Tibial nerve (tissue), 4 donors: ENCODE results near the gene ZNF407. TPM values are rescaled to one million over a fixed set of nuclear protein-coding genes. Genes with fewer than 3 reads are reported as not detected.
A peak's percentile ranks its signal among the peaks of the same experiment; 100 is the strongest.

ENCODE experiments used
- DNase-seq, 2 donors: peaks; one replicate each; pipeline ENCODE4 v3.0.0-alpha.2; 2019; ENCODE audit warnings: low spot score in 2 of 2
- H3K27ac ChIP-seq, 4 donors: fragments of 200-600 bp; sonication (generic) in 3 of 4; one replicate each; pipeline ENCODE4 v1.5.1; 2017 to 2019; ENCODE audit warnings: mild to moderate bottlenecking in 1 of 4
- H3K27me3 ChIP-seq, 2 donors: fragments of 200-600 bp; sonication (generic) in 1 of 2; one replicate each; pipeline versions ENCODE4 v1.5.1 to v1.6.0; 2017 to 2019
- H3K36me3 ChIP-seq, 3 donors: fragments of 200-600 bp; sonication (generic); one replicate each; pipeline ENCODE4 v1.5.1; 2018 to 2019
- H3K4me1 ChIP-seq, 4 donors: fragments of 200-600 bp; sonication (generic) in 3 of 4; one replicate each; pipeline ENCODE4 v1.5.1; 2017 to 2019
- H3K4me3 ChIP-seq, 4 donors: fragments of 200-600 bp; sonication (generic) in 3 of 4; one replicate each; pipeline ENCODE4 v1.5.1; 2017 to 2019; ENCODE audit warnings: mild to moderate bottlenecking in 1 of 4, moderate library complexity in 1 of 4
- H3K9me3 ChIP-seq, 4 donors: fragments of 200-600 bp; sonication (generic) in 3 of 4; one replicate each; pipeline ENCODE4 v1.5.1; 2017 to 2019
- CTCF ChIP-seq, 5 experiments: fragments of 200-600 bp in 3 of 5; fragments of 450-650 bp in 2 of 5; sonication (generic) in 3 of 5; IDR thresholded peaks; one replicate each; pipeline ENCODE4 v1.5.1; 2016 to 2019; ENCODE audit warnings: antibody characterized with exemption in 5 of 5, mild to moderate bottlenecking in 3 of 5, moderate library complexity in 2 of 5
- EP300 ChIP-seq, 2 donors: sonication (generic); formaldehyde crosslinking; IDR thresholded peaks; one replicate each; pipeline ENCODE4 v1.6.1; 2017; ENCODE audit warnings: antibody characterized with exemption in 2 of 2, mild to moderate bottlenecking in 1 of 2
- POLR2A ChIP-seq, 2 donors: fragments of 450-650 bp; IDR thresholded peaks; one replicate each; pipeline ENCODE4 v1.6.1; 2017; ENCODE audit warnings: antibody characterized with exemption in 2 of 2, mild to moderate bottlenecking in 2 of 2, moderate library complexity in 2 of 2
- WGBS, 2 donors: methylation state at CpG; one replicate each; pipeline ENCODE4 v1.1.5; 2018; 5-methylcytosine and 5-hydroxymethylcytosine counted together
- total RNA-seq, 4 donors: library from RNA; depleted of rRNA; stranded (reverse); fragments of >200 nt; gene quantifications; one replicate each; pipeline ENCODE4 v1.1.0, GENCODE V29; 2016

The ZNF407 gene
- total RNA-seq, 4 donors from 2014 or later: 18.6 to 22.8 (median 19.6) TPM

DNA sequence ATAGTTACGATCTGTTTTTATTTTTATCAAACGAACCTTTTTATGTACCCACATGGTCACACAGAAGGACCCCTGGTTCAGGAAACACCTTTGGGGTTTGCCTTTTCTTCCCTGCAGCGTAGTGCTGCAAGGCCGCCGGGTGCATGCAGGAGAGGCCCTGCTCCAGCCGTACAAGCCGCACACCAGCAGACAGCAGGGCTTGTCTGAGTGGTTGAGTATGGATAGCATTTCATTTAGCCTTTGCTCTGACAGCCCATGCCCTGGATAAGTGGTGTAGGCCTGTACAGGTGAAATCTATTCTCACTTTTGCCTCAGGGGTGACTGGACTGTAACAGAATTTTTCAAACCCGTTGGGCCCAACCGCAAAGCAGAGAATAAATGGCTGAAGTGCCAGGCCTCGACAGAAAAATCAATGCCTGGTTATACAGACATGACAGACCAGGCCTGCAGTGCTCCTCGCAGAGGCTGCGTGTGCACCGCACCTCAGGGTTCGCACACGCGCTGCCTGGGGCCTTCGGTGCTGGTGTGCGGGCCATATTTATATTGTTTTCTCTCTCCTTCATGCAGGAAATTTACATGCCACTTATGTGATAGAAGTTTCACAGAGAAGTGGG lies 279.1 kb downstream of the ZNF407 start:
- H3K9me3 ChIP-seq: no peaks in the 10 kb centered on the region
- H3K4me3 ChIP-seq: no peak overlapping the region
- no peaks in the 10 kb centered on the region for H3K27me3 ChIP-seq
- no peak for DNase-seq
- 95 to 96% methylated on average over 18 of the region's 18 CpGs for WGBS, 2 donors
- no peaks in the 10 kb centered on the region for H3K4me1 ChIP-seq
- no peak overlapping the region for H3K27ac ChIP-seq
- H3K36me3 ChIP-seq: peaks cover 0 to 17% (median 0%) of the 10 kb centered on the region in 3 donors
- no peak for TF ChIP-seq CTCF (IDR thresholded peaks at IDR 0.05)
- TF ChIP-seq POLR2A (IDR thresholded peaks at IDR 0.05): no peak
- TF ChIP-seq EP300 (IDR thresholded peaks at IDR 0.05): no peak

DNA sequence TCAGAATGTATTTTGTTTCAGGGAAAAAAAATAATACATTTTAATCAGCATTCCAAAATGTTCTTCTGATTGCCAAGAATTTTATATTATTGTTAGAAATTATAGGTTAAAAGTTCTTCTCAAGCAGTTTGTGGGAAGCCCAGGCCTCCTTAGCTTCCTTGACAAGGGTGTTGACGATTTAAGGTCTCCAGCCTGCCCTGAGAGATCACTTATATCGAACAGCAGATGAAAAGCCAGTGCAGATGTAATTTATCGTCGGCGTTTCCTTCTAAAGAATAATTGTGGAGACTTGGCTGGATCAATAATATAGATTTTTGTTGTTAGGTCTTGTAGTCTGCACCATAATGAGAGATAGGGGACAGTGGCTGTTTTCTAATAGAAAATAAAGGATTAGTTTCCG lies 280.6 kb downstream of the ZNF407 start:
- Histone ChIP-seq H3K36me3 (peaks cover 0 to 29% (median 0%) of the 10 kb centered on the region in 3 donors), H3K27me3 (no peaks in the 10 kb centered on the region), H3K4me1 (no peaks in the 10 kb centered on the region), H3K27ac (no peak overlapping the region), H3K9me3 (no peaks in the 10 kb centered on the region), H3K4me3 (no peak overlapping the region)
- no peak for DNase-seq
- TF ChIP-seq CTCF (IDR thresholded peaks at IDR 0.05) (no peak), POLR2A (IDR thresholded peaks at IDR 0.05) (no peak)
- WGBS, 2 donors: 76 to 89% methylated on average over 6 of the region's 6 CpGs

DNA sequence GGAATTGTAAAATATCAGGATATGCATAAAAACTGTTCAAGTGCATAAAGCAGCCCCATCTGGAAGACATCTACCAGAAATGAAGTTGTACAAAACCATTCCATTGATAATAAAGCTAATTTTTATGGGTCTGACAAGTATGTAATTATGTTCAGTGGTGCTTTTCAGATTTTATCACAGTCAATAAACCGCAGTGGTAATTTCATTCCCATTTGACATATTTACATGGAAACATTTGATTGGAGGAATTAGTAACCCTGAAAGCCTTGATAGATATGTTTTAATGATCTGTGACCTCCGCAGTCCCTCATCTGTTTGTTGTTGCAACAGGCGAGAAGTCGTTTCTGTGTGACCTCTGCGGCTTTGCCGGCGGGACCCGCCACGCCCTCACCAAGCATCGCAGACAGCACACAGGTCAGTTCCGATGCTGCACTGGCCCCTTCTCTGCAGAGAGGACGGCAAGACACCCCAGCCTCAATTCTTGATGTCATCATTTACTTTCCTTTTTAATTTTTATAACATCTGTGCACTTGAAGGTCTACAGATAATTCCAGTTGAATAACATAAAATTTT lies 283.1 kb downstream of the ZNF407 start:
- WGBS, 2 donors: 57 to 63% methylated on average over 12 of the region's 12 CpGs
- H3K4me1 ChIP-seq: no peaks in the 10 kb centered on the region
- no peak overlapping the region for H3K4me3 ChIP-seq
- H3K27ac ChIP-seq: no peak overlapping the region
- no peak for DNase-seq
- no peak for TF ChIP-seq EP300 (IDR thresholded peaks at IDR 0.05)
- TF ChIP-seq CTCF (IDR thresholded peaks at IDR 0.05): no peak
- TF ChIP-seq POLR2A (IDR thresholded peaks at IDR 0.05): no peak
- peaks cover 0 to 36% (median 0%) of the 10 kb centered on the region in 3 donors for H3K36me3 ChIP-seq
- H3K9me3 ChIP-seq: no peaks in the 10 kb centered on the region
- H3K27me3 ChIP-seq: no peaks in the 10 kb centered on the region

GRCh38 chr18:74892066-74892627 lies 294.5 kb downstream of the ZNF407 start:
- no peak for TF ChIP-seq CTCF (IDR thresholded peaks at IDR 0.05)
- no peak for TF ChIP-seq EP300 (IDR thresholded peaks at IDR 0.05)
- TF ChIP-seq POLR2A (IDR thresholded peaks at IDR 0.05): no peak

GRCh38 chr18:74895686-74896085 lies 298.0 kb downstream of the ZNF407 start:
- H3K27ac ChIP-seq: peak overlapping the region in 3 of 4 donors; percentile 17 to 42 (median 39)
- no peak for DNase-seq
- WGBS, 2 donors: 31 to 33% methylated on average over 1 of the region's 1 CpG
- H3K9me3 ChIP-seq: no peaks in the 10 kb centered on the region
- H3K36me3 ChIP-seq: peaks cover 0 to 6% (median 0%) of the 10 kb centered on the region in 3 donors
- TF ChIP-seq CTCF (IDR thresholded peaks at IDR 0.05) (no peak), EP300 (IDR thresholded peaks at IDR 0.05) (no peak), POLR2A (IDR thresholded peaks at IDR 0.05) (no peak)
- H3K27me3 ChIP-seq: no peaks in the 10 kb centered on the region
- no peak overlapping the region for H3K4me3 ChIP-seq
- H3K4me1 ChIP-seq: peaks cover 0 to 47% (median 14%) of the 10 kb centered on the region in 4 donors

More at GRCh38 chr18:74892066-74892627, 294.5 kb downstream of the ZNF407 start:
- H3K4me3 ChIP-seq: no peak overlapping the region
- H3K27ac ChIP-seq: no peak overlapping the region
- no peaks in the 10 kb centered on the region for H3K27me3 ChIP-seq
- WGBS, 2 donors: 95 to 97% methylated on average over 11 of the region's 11 CpGs
- H3K36me3 ChIP-seq: peaks cover 0 to 16% (median 0%) of the 10 kb centered on the region in 3 donors
- no peak for DNase-seq
- peaks cover 0 to 25% (median 3%) of the 10 kb centered on the region in 4 donors for H3K4me1 ChIP-seq
- H3K9me3 ChIP-seq: no peaks in the 10 kb centered on the region
